Astrocyte (in vitro differentiated cells and primary cell): ENCODE measurements around the gene DBET.
"Not testable (repeated sequence)": the region's sequence is repeated elsewhere in the genome, so short reads cannot be mapped to it uniquely, and the experiment has no call there.

ENCODE experiments used
- EZH2 ChIP-seq: IDR thresholded peaks from 2 replicates; pipeline ENCODE4 v1.6.1; 2012; ENCODE audit warnings: mild to moderate bottlenecking, low read length, inconsistent platforms; ENCODE audit not compliant: insufficient read depth
- TF ChIP-seq, protein P1 (sequence below): IDR thresholded peaks from 2 replicates; pipeline ENCODE4 v1.5.1; 2011; ENCODE audit warnings: low read depth, mild to moderate bottlenecking, inconsistent platforms, low read length, moderate library complexity; ENCODE audit not compliant: insufficient read depth

DNA sequence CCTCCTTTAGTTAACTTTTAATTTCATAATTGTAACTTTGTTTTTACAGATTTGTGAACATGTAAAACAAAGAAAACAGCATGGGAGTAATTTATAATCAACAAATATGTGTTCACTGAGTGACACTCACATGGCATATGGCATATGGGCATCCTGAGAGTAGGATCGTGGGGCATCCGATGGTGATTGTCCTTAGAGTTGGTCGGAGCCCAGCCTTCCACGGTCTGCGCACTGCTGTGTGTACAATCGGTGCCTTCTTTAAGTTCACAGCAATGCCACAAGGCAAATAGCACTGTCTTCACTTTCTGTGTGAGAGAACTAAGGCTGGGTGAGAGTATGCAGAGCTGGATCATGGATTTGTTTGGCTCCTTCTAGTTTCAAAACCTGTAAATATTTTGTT lies 31.0 kb downstream of the DBET start:
- TF ChIP-seq, protein P1, sequence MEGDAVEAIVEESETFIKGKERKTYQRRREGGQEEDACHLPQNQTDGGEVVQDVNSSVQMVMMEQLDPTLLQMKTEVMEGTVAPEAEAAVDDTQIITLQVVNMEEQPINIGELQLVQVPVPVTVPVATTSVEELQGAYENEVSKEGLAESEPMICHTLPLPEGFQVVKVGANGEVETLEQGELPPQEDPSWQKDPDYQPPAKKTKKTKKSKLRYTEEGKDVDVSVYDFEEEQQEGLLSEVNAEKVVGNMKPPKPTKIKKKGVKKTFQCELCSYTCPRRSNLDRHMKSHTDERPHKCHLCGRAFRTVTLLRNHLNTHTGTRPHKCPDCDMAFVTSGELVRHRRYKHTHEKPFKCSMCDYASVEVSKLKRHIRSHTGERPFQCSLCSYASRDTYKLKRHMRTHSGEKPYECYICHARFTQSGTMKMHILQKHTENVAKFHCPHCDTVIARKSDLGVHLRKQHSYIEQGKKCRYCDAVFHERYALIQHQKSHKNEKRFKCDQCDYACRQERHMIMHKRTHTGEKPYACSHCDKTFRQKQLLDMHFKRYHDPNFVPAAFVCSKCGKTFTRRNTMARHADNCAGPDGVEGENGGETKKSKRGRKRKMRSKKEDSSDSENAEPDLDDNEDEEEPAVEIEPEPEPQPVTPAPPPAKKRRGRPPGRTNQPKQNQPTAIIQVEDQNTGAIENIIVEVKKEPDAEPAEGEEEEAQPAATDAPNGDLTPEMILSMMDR, result not testable (repeated sequence)
- TF ChIP-seq EZH2, result not testable (repeated sequence)
